A673 (cell line): Measurements from ENCODE around the gene POLDIP3.

ENCODE experiments used
- CTCF ChIP-seq: fragments of 300-800, 200-600 bp; sonication (generic); conservative IDR thresholded peaks from 2 replicates; pipeline ENCODE4 v1.5.1; 2017; ENCODE audit warnings: low read depth, mild to moderate bottlenecking, antibody characterized with exemption, low read length, moderate library complexity, mixed read lengths
- EZH2 ChIP-seq: fragments of 200-600 bp; sonication (generic); IDR thresholded peaks from 2 replicates; pipeline ENCODE4 v1.6.1; 2017; ENCODE audit warnings: borderline replicate concordance, low read depth, mild to moderate bottlenecking, mixed read lengths, antibody characterized with exemption, low read length; ENCODE audit not compliant: poor library complexity, severe bottlenecking

DNA sequence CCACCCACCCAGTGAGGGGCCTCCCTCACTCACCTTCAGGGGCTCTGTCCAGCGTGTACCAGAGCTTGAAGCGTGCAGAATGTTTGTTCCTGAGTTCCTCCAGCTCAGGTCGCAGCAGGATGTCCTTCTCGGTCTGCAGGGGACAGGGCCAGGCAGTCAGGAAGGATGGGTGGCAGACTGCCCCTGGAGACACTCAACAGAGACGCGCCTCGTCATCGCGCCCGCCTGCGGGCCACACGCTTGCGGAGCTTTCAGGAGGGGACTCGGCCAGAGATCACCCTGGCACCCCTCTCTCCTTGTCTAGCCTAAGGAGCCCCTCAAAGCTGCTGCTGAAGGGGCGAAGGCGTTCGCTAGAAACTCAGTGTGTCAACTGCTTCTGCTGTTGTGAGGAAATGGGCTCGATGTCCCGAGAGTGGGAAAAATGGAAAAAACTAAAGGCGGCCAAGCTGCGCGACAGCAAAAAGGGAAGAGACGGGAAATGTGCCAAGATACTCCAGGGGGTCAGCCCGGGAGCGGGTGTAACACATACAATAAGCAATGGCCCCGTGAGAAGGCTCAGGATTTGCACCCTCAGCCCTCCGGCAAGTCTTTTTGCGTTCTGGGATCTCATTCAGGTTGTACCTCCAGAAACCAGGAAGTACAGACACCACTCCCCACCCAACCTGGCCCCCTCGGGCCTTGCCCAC, 9.2 kb upstream of the POLDIP3 start:
- no peak for TF ChIP-seq CTCF
- no peak for TF ChIP-seq EZH2
